ENCODE results near the gene MN1.

MN1 gene

DNA sequence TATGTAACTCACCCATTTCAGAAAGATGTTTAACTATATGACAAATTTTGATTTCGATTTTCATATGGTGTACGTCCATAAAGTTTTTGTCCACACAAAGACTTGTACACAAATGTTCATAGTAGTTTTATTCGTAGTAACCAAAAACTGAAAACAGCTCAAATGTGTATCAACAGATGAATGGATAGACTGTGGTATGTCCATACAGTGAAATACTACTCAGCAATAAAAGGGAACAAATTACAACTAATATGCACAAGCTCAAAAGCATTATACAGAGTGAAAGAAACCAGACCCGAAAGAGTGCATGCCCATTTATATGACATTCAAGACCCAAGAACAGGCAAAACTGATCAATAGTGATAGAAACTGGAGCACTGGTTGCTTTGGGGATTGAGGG lies 64.0 kb downstream of the MN1 start:
- no peak overlapping the region for H3K4me3 ChIP-seq (ENCODE audit: low read length)
- TF ChIP-seq, protein P1, sequence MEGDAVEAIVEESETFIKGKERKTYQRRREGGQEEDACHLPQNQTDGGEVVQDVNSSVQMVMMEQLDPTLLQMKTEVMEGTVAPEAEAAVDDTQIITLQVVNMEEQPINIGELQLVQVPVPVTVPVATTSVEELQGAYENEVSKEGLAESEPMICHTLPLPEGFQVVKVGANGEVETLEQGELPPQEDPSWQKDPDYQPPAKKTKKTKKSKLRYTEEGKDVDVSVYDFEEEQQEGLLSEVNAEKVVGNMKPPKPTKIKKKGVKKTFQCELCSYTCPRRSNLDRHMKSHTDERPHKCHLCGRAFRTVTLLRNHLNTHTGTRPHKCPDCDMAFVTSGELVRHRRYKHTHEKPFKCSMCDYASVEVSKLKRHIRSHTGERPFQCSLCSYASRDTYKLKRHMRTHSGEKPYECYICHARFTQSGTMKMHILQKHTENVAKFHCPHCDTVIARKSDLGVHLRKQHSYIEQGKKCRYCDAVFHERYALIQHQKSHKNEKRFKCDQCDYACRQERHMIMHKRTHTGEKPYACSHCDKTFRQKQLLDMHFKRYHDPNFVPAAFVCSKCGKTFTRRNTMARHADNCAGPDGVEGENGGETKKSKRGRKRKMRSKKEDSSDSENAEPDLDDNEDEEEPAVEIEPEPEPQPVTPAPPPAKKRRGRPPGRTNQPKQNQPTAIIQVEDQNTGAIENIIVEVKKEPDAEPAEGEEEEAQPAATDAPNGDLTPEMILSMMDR (conservative IDR thresholded peaks at IDR 0.05; ENCODE audit: low read length): no peak
- no peak for DNase-seq (ENCODE audit: low read depth)

DNA sequence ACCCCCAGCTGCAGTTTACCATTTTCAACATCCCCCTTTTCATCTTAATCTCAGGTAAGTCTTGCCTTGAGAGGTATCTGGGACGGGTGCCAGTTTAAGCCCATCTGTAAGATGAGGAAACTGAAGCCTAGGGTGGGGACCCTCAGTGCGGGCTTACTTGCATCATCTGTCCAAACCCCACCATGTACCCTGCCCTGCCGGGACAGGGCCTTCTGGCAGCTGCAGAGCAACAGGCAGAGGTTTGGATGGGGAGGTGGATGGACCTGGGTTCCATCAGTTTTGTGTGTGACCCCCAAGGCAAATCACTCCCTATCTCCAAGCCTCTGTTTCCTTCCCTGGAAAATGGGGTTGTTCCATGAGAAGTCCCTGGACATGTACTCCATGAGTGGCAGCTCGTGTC lies 67.5 kb downstream of the MN1 start:
- TF ChIP-seq, protein P1 (conservative IDR thresholded peaks at IDR 0.05; ENCODE audit: low read length): no peak
- H3K4me3 ChIP-seq (ENCODE audit: low read length): no peak overlapping the region
- DNase-seq (ENCODE audit: low read depth): no peak

DNA sequence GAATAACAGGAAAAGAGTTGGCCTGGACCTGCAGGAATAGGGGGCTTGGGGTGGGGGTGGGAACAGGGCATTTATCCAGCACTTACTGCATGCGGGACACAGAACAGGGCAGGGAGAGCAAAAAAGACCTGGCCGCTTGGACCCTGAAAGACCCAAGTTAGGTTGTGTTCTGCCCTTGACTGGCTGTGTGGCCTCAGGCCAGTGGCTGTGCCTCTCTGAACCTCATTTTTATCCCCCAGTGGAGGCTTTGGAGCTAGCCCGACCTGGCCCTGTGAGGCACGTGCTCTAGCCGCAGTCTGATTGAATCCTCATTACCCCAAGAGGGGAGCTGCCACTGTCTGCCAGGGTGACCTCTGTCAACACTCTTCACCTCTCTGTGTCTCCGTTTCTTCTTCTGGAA lies 68.7 kb downstream of the MN1 start:
- no peak overlapping the region for H3K4me3 ChIP-seq (ENCODE audit: low read length)
- no peak for DNase-seq (ENCODE audit: low read depth)
- TF ChIP-seq, protein P1 (conservative IDR thresholded peaks at IDR 0.05; ENCODE audit: low read length): no peak

DNA sequence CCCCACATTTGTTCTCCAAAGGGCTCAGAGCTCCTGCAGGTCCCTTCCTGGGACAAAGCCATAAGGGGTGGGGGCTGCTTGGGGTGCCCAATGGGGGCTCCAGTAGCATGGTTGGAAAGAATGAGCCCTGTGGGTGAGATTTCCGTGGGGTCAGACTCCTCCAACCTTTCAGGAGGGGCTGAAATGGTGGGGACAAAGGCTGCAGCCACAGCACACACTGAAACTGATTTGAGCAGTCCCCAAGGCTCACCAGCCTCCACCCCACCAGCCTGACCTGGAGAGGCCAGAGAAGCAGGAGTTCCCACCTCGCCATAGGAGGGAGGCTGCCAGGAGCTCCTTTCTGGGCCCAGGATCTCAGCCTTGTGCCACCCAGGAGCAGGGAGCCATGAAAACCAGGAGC lies 69.2 kb downstream of the MN1 start:
- no peak for DNase-seq (ENCODE audit: low read depth)
- H3K4me3 ChIP-seq (ENCODE audit: low read length): no peak overlapping the region
- TF ChIP-seq, protein P1 (conservative IDR thresholded peaks at IDR 0.05; ENCODE audit: low read length): no peak

DNA sequence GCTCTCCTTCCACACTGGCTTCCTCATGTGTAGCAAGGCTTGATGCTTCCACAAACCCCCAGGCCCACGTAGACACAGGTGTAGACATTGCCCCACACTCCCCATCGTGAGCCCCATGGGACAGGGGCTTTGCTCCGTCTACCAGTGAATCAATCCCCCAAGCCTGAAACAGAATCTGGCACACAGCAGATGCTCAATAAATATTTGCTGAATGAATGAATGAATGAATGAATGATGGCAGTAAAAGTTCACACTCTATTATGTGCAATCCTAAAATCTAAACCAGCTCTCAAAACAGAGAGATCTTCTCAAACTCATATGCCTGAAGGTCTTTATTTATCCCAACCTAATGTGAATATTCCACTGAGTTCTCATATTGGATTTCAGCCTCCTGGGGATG lies 69.9 kb downstream of the MN1 start:
- DNase-seq (ENCODE audit: low read depth): no peak
- H3K4me3 ChIP-seq (ENCODE audit: low read length): no peak overlapping the region
- TF ChIP-seq, protein P1 (conservative IDR thresholded peaks at IDR 0.05; ENCODE audit: low read length): no peak

DNA sequence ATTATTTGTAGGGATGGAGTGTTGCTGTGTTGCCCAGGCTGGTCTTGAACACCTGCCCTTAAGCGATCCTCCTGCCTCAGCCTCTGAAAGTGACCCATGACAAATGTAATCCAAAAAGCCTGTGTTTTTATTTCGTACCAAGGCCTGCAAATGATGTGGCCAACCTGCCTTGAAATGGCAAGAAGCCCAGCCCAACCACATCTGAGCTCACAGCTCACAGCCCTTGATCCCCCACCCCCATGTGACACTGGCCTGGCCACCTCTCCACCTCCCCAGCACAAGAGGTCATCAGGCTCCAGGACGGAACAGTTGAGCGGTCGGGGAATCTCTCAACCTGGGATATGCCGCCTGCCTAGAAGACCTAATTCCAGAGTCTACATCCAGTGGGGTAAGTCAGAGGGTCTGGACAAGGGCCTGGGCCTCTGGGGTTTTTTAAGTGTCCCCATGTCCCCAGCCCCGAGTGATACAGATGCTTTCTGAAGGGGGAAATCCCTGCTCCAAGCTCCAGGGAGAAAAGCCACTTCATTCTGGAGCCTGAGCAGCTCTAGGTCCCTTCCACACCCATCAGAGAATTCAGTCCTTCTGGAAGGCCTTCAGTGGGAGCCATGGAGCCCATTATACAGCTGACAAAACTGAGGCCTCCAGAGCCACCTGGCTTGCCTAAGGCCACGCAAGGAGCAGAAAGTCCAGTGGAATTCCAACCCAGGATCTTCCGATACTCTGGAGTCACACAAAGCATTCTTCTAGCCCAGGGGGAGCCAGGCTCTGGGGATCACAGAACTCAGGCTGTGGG lies 70.7 kb downstream of the MN1 start:
- TF ChIP-seq, protein P1 (conservative IDR thresholded peaks at IDR 0.05; ENCODE audit: low read length): no peak
- no peak overlapping the region for H3K4me3 ChIP-seq (ENCODE audit: low read length)
- no peak for DNase-seq (ENCODE audit: low read depth)

DNA sequence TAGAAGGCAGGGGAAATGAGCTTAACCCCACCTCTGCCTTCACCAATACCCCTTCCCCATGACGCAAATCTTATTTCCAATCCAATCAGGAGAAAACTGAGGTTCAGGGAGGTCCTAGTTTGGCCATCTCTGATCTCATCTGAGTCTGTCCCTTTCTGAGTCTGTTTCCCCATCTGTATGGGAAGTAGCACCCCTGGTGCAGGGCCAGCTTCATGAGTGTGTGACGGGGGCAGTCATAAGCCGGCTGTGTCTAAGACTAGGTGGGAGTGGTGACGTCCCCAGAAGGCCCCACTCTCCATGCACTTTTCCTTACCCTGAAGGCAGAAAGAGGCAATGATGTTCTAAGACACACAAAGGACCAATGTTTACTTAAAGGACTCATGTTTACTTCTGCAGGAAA lies 72.3 kb downstream of the MN1 start:
- TF ChIP-seq, protein P1 (conservative IDR thresholded peaks at IDR 0.05; ENCODE audit: low read length): no peak

More for the DNA sequence above, 72.3 kb downstream of the MN1 start:
- no peak overlapping the region for H3K4me3 ChIP-seq (ENCODE audit: low read length)
- DNase-seq (ENCODE audit: low read depth): no peak
